Trophoblast cell (in vitro differentiated cells and primary cell): ENCODE results near the gene ADCYAP1R1.

Experiments
- DNase-seq, 2 donors: peaks; one replicate each; pipeline ENCODE4 v3.0.0-alpha.2; 2016
- H2AFZ ChIP-seq: 2 replicates; pipeline ENCODE4 v1.6.1; 2013; ENCODE audit warnings: low read length, moderate library complexity, mild to moderate bottlenecking; ENCODE audit not compliant: insufficient read depth, poor library complexity
- H2AK5ac ChIP-seq: 2 replicates; pipeline ENCODE4 v1.6.1; 2013; ENCODE audit warnings: mild to moderate bottlenecking, low read length
- H2BK120ac ChIP-seq: 2 replicates; pipeline ENCODE4 v1.6.1; 2013; ENCODE audit warnings: low read length, mild to moderate bottlenecking, moderate library complexity; ENCODE audit not compliant: insufficient read depth, poor library complexity
- H2BK12ac ChIP-seq: 2 replicates; pipeline ENCODE4 v1.6.1; 2013; ENCODE audit warnings: mild to moderate bottlenecking, low read length, moderate library complexity
- H2BK5ac ChIP-seq: 2 replicates; pipeline ENCODE4 v1.6.1; 2013; ENCODE audit warnings: low read length, low read depth, moderate library complexity, mild to moderate bottlenecking; ENCODE audit not compliant: poor library complexity
- H3K14ac ChIP-seq: 2 replicates; pipeline ENCODE4 v1.6.1; 2013; ENCODE audit warnings: mild to moderate bottlenecking, low read length
- H3K18ac ChIP-seq: 2 replicates; pipeline ENCODE4 v1.6.1; 2013; ENCODE audit warnings: mild to moderate bottlenecking, low read length
- H3K23ac ChIP-seq: 2 replicates; pipeline ENCODE4 v1.6.1; 2013; ENCODE audit warnings: low read length
- H3K27ac ChIP-seq: 2 replicates; pipeline ENCODE4 v1.5.1; 2013; ENCODE audit warnings: low read depth, mild to moderate bottlenecking, inconsistent platforms, low read length, moderate library complexity
- H3K27me3 ChIP-seq: 2 replicates; pipeline ENCODE4 v1.6.1; 2013; ENCODE audit warnings: inconsistent platforms, mild to moderate bottlenecking, low read length, moderate library complexity; ENCODE audit not compliant: insufficient read depth
- H3K36me3 ChIP-seq, 2 experiments: 1 replicate in 1 of 2; 2 replicates in 1 of 2; pipeline ENCODE4 v1.6.1; 2013; ENCODE audit warnings: low read length in 2 of 2, mild to moderate bottlenecking in 2 of 2, moderate library complexity in 1 of 2; ENCODE audit not compliant: insufficient read depth in 2 of 2, control insufficient read depth in 1 of 2
- H3K4ac ChIP-seq: 2 replicates; pipeline ENCODE4 v1.6.1; 2013; ENCODE audit warnings: low read depth, mild to moderate bottlenecking, low read length, moderate library complexity
- H3K4me1 ChIP-seq, 2 experiments: 1 replicate in 1 of 2; 2 replicates in 1 of 2; pipeline ENCODE4 v1.6.1; 2013; ENCODE audit warnings: low read length in 2 of 2, mild to moderate bottlenecking in 2 of 2, moderate library complexity in 1 of 2; ENCODE audit not compliant: insufficient read depth in 2 of 2, control insufficient read depth in 1 of 2
- H3K4me2 ChIP-seq: 2 replicates; pipeline ENCODE4 v1.6.1; 2013; ENCODE audit warnings: inconsistent platforms, mild to moderate bottlenecking, low read length, moderate library complexity
- H3K4me3 ChIP-seq: 2 replicates; pipeline ENCODE4 v1.5.1; 2013; ENCODE audit warnings: mild to moderate bottlenecking, low read depth, low read length, inconsistent platforms
- H3K79me1 ChIP-seq: one replicate; pipeline ENCODE4 v1.6.1; 2013; ENCODE audit warnings: low read length
- H3K79me2 ChIP-seq: 2 replicates; pipeline ENCODE4 v1.6.1; 2013; ENCODE audit warnings: low read length, mild to moderate bottlenecking; ENCODE audit not compliant: control insufficient read depth, insufficient read depth, poor library complexity
- H3K9ac ChIP-seq: 2 replicates; pipeline ENCODE4 v1.6.1; 2013; ENCODE audit warnings: mild to moderate bottlenecking, low read length
- H3K9me3 ChIP-seq: 2 replicates; pipeline ENCODE4 v1.6.1; 2013; ENCODE audit warnings: low read depth, mild to moderate bottlenecking, control low read depth, inconsistent platforms, low read length; ENCODE audit not compliant: insufficient read depth
- H4K12ac ChIP-seq: 2 replicates; pipeline ENCODE4 v1.6.1; 2013; ENCODE audit warnings: low read depth, mild to moderate bottlenecking, low read length, moderate library complexity
- H4K8ac ChIP-seq: 2 replicates; pipeline ENCODE4 v1.6.1; 2013; ENCODE audit warnings: low read depth, mild to moderate bottlenecking, low read length, moderate library complexity
- H4K91ac ChIP-seq: one replicate; pipeline ENCODE4 v1.6.1; 2013; ENCODE audit warnings: low read depth, mild to moderate bottlenecking, low read length, moderate library complexity
- WGBS: extraction: QIAGEN DNeasy Blood & Tissue Kit; methylation state at CpG from one replicate; pipeline ENCODE4 v1.1.7; 2013; ENCODE audit warnings: missing lambda C conversion rate; ENCODE audit not compliant: insufficient read length, insufficient coverage; ENCODE audit errors: extremely low coverage; 5-methylcytosine and 5-hydroxymethylcytosine counted together

Gene ADCYAP1R1

DNA sequence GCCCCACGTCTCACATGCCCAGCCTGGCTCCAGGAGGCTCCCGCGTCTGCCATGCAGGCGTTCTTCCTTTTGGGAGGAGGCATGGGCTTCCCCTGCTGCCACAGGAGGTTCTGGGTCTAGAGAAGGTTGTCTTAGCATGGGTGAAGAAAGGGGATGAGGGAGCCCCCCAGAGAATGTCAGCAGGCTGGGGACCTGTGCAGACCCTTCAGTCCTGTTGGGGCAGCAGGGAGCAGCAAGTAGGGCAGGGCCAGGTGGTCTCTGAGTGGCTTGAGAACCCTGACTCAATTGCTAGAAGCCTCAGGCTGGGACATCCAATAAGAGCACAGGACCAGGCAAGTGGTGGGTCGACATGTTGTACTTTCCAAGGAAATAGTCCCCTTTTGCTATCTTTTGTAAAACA is 34.4 kb upstream of the ADCYAP1R1 start:
- Histone ChIP-seq H4K91ac (no peak overlapping the region), H3K23ac (no peak overlapping the region), H3K9me3 (peaks cover 3% of the 10 kb centered on the region), H3K4me2 (no peak overlapping the region), H2BK120ac (no peak overlapping the region), H3K4me1 (no peaks in the 10 kb centered on the region), H3K36me3 (no peaks in the 10 kb centered on the region), H3K14ac (no peak overlapping the region), H3K79me1 (no peaks in the 10 kb centered on the region), H2AK5ac (no peak overlapping the region), H3K27ac (no peak overlapping the region), H3K79me2 (no peaks in the 10 kb centered on the region), H4K12ac (no peak overlapping the region), H2AFZ (no peak overlapping the region), H2BK5ac (no peak overlapping the region), H3K4ac (no peak overlapping the region), H3K4me3 (no peak overlapping the region), H2BK12ac (no peak overlapping the region), H4K8ac (no peak overlapping the region), H3K27me3 (no peaks in the 10 kb centered on the region), H3K18ac (no peak overlapping the region), H3K9ac (no peak overlapping the region)
- DNase-seq = no peak
- WGBS = no CpG with 5 or more reads among the region's 5 CpGs

DNA sequence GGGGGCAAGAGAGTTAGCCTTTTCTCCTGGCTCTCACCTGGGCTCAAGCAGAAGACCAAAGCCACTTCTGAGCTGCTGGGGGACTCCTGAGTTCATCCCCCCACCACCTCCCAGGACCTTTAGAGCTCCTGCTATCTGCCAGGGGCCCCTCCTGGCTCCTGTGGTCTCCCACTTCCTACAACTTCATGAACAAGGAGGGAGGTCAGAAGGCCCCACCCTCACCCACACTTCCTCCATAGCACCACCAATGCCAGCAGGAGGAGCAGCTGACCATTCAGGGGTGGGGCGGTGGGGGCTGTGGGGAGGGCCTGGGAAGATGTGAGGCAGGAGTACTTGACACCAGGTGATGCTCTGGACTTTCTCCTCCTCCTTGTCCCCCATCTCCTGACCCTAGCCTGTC is 32.6 kb upstream of the ADCYAP1R1 start:
- Histone ChIP-seq H3K9ac (no peak overlapping the region), H3K4me3 (no peak overlapping the region), H3K27me3 (no peaks in the 10 kb centered on the region), H4K12ac (no peak overlapping the region), H2AK5ac (no peak overlapping the region), H3K4me2 (no peak overlapping the region), H3K23ac (no peak overlapping the region), H2BK12ac (no peak overlapping the region), H3K4me1 (no peaks in the 10 kb centered on the region), H2BK5ac (no peak overlapping the region), H3K4ac (no peak overlapping the region), H3K18ac (no peak overlapping the region), H3K79me1 (no peaks in the 10 kb centered on the region), H3K14ac (no peak overlapping the region), H3K27ac (no peak overlapping the region), H3K79me2 (no peaks in the 10 kb centered on the region), H4K91ac (no peak overlapping the region), H2AFZ (no peak overlapping the region), H4K8ac (no peak overlapping the region), H3K9me3 (peaks cover 6% of the 10 kb centered on the region), H2BK120ac (no peak overlapping the region), H3K36me3 (no peaks in the 10 kb centered on the region)
- no peak for DNase-seq
- WGBS = no CpG with 5 or more reads among the region's 1 CpG

DNA sequence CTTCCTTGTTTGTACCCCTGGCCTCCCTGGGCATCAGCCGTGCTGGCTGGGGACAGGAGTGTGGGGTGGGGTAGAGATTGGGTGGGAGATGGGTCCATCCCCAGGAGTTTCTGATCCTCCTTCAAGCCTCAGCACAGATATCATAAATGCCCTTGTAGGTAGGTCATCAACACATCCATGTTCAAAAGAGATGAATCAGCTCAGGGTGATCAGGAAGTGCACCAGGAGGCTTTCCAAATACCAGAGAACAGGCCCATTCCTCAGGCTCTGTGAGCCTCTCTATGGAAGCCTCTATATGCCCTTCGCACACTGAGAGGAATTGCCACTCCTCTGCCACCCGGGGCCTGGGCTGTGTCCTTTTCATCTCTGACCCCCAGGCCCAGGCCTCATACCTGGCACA is 31.9 kb upstream of the ADCYAP1R1 start:
- Histone ChIP-seq H3K36me3 (no peaks in the 10 kb centered on the region), H3K27me3 (no peaks in the 10 kb centered on the region), H2BK12ac (no peak overlapping the region), H3K4me1 (no peaks in the 10 kb centered on the region), H2AK5ac (no peak overlapping the region), H4K91ac (no peak overlapping the region), H3K79me1 (no peaks in the 10 kb centered on the region), H3K23ac (no peak overlapping the region), H3K27ac (no peak overlapping the region), H3K79me2 (no peaks in the 10 kb centered on the region), H4K8ac (no peak overlapping the region), H3K4me3 (no peak overlapping the region), H3K9ac (no peak overlapping the region), H2AFZ (no peak overlapping the region), H3K9me3 (peaks cover 6% of the 10 kb centered on the region), H2BK5ac (no peak overlapping the region), H3K18ac (no peak overlapping the region), H2BK120ac (no peak overlapping the region), H3K4ac (no peak overlapping the region), H3K4me2 (no peak overlapping the region), H4K12ac (no peak overlapping the region), H3K14ac (no peak overlapping the region)
- WGBS = no CpG with 5 or more reads among the region's 3 CpGs
- peak in 1 of 2 donors; percentile 20 for DNase-seq

DNA sequence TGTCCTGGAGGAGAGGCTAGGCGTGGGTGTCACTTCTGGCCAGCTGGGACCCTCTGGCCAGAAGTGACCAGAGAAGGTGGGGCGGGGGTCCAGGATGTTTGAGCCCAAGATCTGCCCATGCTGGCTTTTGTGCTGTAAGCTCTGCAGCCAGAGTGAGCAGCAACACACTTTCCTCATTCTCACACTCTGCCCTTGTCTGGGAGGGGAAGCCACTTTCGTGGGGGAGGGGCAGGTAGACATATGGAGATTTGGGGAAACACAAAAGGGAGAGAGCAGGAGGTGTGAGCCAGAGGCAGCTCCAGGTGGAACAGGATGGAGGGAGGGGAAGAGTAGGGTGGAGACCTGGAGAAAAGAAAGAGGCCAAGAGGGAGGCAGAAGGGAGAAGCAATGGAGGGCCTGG is 31.5 kb upstream of the ADCYAP1R1 start:
- Histone ChIP-seq H3K23ac (no peak overlapping the region), H4K12ac (no peak overlapping the region), H3K79me1 (no peaks in the 10 kb centered on the region), H3K4ac (no peak overlapping the region), H2BK5ac (no peak overlapping the region), H3K27me3 (no peaks in the 10 kb centered on the region), H2BK12ac (no peak overlapping the region), H3K9me3 (peaks cover 6% of the 10 kb centered on the region), H4K91ac (no peak overlapping the region), H4K8ac (no peak overlapping the region), H3K18ac (no peak overlapping the region), H3K14ac (no peak overlapping the region), H3K27ac (no peak overlapping the region), H2AK5ac (no peak overlapping the region), H3K4me3 (no peak overlapping the region), H2BK120ac (no peak overlapping the region), H3K4me1 (no peaks in the 10 kb centered on the region), H3K36me3 (no peaks in the 10 kb centered on the region), H2AFZ (no peak overlapping the region), H3K79me2 (no peaks in the 10 kb centered on the region), H3K4me2 (no peak overlapping the region), H3K9ac (no peak overlapping the region)
- DNase-seq = no peak
- WGBS = no CpG with 5 or more reads among the region's 3 CpGs
